Measurements from ENCODE around the gene LMAN2L. TPM values are rescaled to one million over a fixed set of nuclear protein-coding genes. Genes with fewer than 3 reads are reported as not detected.

The LMAN2L gene
- total RNA-seq, 1 experiment from 2014 or later, result 17.6 TPM

- Histone ChIP-seq H2AFZ (ENCODE audit: low read length) (no peak overlapping the region), H2BK120ac (ENCODE audit: low read depth, low read length, poor library complexity, severe bottlenecking) (no peak overlapping the region), H3K23me2 (ENCODE audit: insufficient read length, low read depth, low read length, poor library complexity, severe bottlenecking) (no peaks in the 10 kb centered on the region), H2BK12ac (ENCODE audit: insufficient read length, low read depth, low read length) (no peak overlapping the region), H3K14ac (ENCODE audit: insufficient read depth, low read length) (no peak overlapping the region), H2BK15ac (ENCODE audit: low read depth, low read length) (no peak overlapping the region), H3K27ac (ENCODE audit: insufficient read length, low read depth, low read length) (no peak overlapping the region), H3K9me3 (ENCODE audit: control insufficient read depth, low read depth, low read length) (no peaks in the 10 kb centered on the region), H3K4ac (ENCODE audit: low read depth, low read length) (no peak overlapping the region), H3K56ac (ENCODE audit: insufficient read length, low read depth, low read length) (no peak overlapping the region), H3K4me2 (ENCODE audit: insufficient read depth, insufficient read length, low read length) (no peak overlapping the region), H4K91ac (ENCODE audit: insufficient read length, low read depth, low read length) (no peak overlapping the region), H3K4me1 (ENCODE audit: insufficient read depth, low read length) (no peaks in the 10 kb centered on the region), H2BK20ac (ENCODE audit: low read depth, low read length, poor library complexity, severe bottlenecking) (no peak overlapping the region), H3T11ph (ENCODE audit: low read length) (no peak overlapping the region), H4K20me1 (ENCODE audit: control insufficient read depth, insufficient read depth, insufficient read length) (no peaks in the 10 kb centered on the region), H2BK5ac (ENCODE audit: insufficient read length, low read length) (no peak overlapping the region), H3K27me3 (ENCODE audit: insufficient read depth, low read length) (no peaks in the 10 kb centered on the region), H3K18ac (ENCODE audit: insufficient read length, low read depth, low read length) (no peak overlapping the region), H3K79me2 (ENCODE audit: insufficient read depth, low read length) (no peaks in the 10 kb centered on the region), H3K23ac (ENCODE audit: insufficient read length, low read depth, low read length) (no peak overlapping the region), H3K9ac (ENCODE audit: extremely low read depth, insufficient read length, low read length) (no peak overlapping the region), H3K79me1 (ENCODE audit: insufficient read depth, low read depth, low read length, poor library complexity, severe bottlenecking) (no peaks in the 10 kb centered on the region), H4K8ac (replicated peaks; ENCODE audit: insufficient read length, low read depth, low read length) (no peak overlapping the region), H2AK5ac (ENCODE audit: insufficient read length, low read length) (no peak overlapping the region), H4K5ac (ENCODE audit: insufficient read length, low read depth, low read length) (no peak overlapping the region)
- Mint-ChIP-seq H3K4me3 (no peak overlapping the region), H3K9me3 (no peaks in the 10 kb centered on the region), H3K27me3 (ENCODE audit: low read depth) (no peaks in the 10 kb centered on the region), H3K4me1 (no peaks in the 10 kb centered on the region), H3K36me3 (ENCODE audit: insufficient read depth in 1 of 3, low read depth in 3 of 3) (peaks cover under 1 to 14% (median 3%) of the 10 kb centered on the region in 3 experiments; a peak in 4 of 7 replicates), H3K27ac (peak overlapping the region in 1 of 3 experiments; percentile 72; a peak in 1 of 7 replicates)
- whole genome bisulfite sequencing (ENCODE audit: extremely low coverage, insufficient read length, low lambda C conversion rate), result no CpG with 5 or more reads among the region's 6 CpGs
- DNase-seq, result no peak
- TF ChIP-seq CTCF (conservative IDR thresholded peaks at IDR 0.05), result no peak
Measured at GRCh38 chr2:96699021-96699420, 40.8 kb downstream of the LMAN2L start.

All from H9 (cell line).